IPS-18c (cell line): ENCODE data around the gene RAP1A.

Experiments used
- H3K4me3 ChIP-seq: 2 replicates; pipeline ENCODE4 v1.7.0; 2013; ENCODE audit warnings: low read depth, mild to moderate bottlenecking, low read length, moderate library complexity; ENCODE audit not compliant: insufficient read depth
- H3K9me3 ChIP-seq: one replicate; pipeline ENCODE4 v1.6.1; 2013; ENCODE audit warnings: mild to moderate bottlenecking, low read length, moderate library complexity; ENCODE audit not compliant: control insufficient read depth, insufficient read depth

Gene RAP1A

GRCh38 chr1:111619635-111620440 is at the start of gene RAP1A:
RAP1A (plus strand) TSS chr1:111619789; CDS start chr1:111691361, 71,572 bp downstream.
- Histone ChIP-seq H3K9me3 (peaks cover 2% of the 10 kb centered on the region), H3K4me3 (peak within 1 kb of the TSS; percentile 83)

GRCh38 chr1:111569913-111570312 is 49.7 kb upstream of the RAP1A start:
- Histone ChIP-seq H3K9me3 (no peaks in the 10 kb centered on the region), H3K4me3 (no peak overlapping the region)

GRCh38 chr1:111570781-111571181 is 48.8 kb upstream of the RAP1A start:
- Histone ChIP-seq H3K9me3 (no peaks in the 10 kb centered on the region), H3K4me3 (no peak overlapping the region)

GRCh38 chr1:111571239-111571638 is 48.4 kb upstream of the RAP1A start:
- Histone ChIP-seq H3K4me3 (no peak overlapping the region), H3K9me3 (no peaks in the 10 kb centered on the region)

- no peak overlapping the region for H3K4me3 ChIP-seq
- no peaks in the 10 kb centered on the region for H3K9me3 ChIP-seq
Measured at GRCh38 chr1:111571987-111572386, 47.6 kb upstream of the RAP1A start.

- Histone ChIP-seq H3K9me3 (no peaks in the 10 kb centered on the region), H3K4me3 (no peak overlapping the region)
Measured at GRCh38 chr1:111576547-111576946, 43.0 kb upstream of the RAP1A start.

GRCh38 chr1:111577814-111578213 is 41.8 kb upstream of the RAP1A start:
- no peak overlapping the region for H3K4me3 ChIP-seq
- H3K9me3 ChIP-seq, result no peaks in the 10 kb centered on the region

GRCh38 chr1:111581166-111581565 is 38.4 kb upstream of the RAP1A start:
- H3K4me3 ChIP-seq, result no peak overlapping the region
- no peaks in the 10 kb centered on the region for H3K9me3 ChIP-seq

- H3K9me3 ChIP-seq, result no peaks in the 10 kb centered on the region
- H3K4me3 ChIP-seq, result no peak overlapping the region
Measured at GRCh38 chr1:111582016-111582415, 37.6 kb upstream of the RAP1A start.

GRCh38 chr1:111582644-111583618 is 36.7 kb upstream of the RAP1A start:
- Histone ChIP-seq H3K9me3 (no peaks in the 10 kb centered on the region), H3K4me3 (no peak overlapping the region)

GRCh38 chr1:111585447-111586086 is 34.0 kb upstream of the RAP1A start:
- H3K9me3 ChIP-seq, result no peaks in the 10 kb centered on the region
- H3K4me3 ChIP-seq, result no peak overlapping the region

GRCh38 chr1:111586112-111586511 is 33.5 kb upstream of the RAP1A start:
- Histone ChIP-seq H3K9me3 (no peaks in the 10 kb centered on the region), H3K4me3 (no peak overlapping the region)

- H3K9me3 ChIP-seq, result no peaks in the 10 kb centered on the region
Measured at GRCh38 chr1:111587509-111588174, 31.9 kb upstream of the RAP1A start.

GRCh38 chr1:111591937-111592336 is 27.7 kb upstream of the RAP1A start:
- Histone ChIP-seq H3K9me3 (no peaks in the 10 kb centered on the region), H3K4me3 (no peak overlapping the region)

More at GRCh38 chr1:111587509-111588174, 31.9 kb upstream of the RAP1A start:
- H3K4me3 ChIP-seq, result no peak overlapping the region

- H3K9me3 ChIP-seq, result no peaks in the 10 kb centered on the region
- no peak overlapping the region for H3K4me3 ChIP-seq
Measured at GRCh38 chr1:111592389-111593361, 26.9 kb upstream of the RAP1A start.
